GM18870 (cell line): ENCODE results near the gene SRPK3.

Source experiments
- ATAC-seq: cut with Tn5 transposase; IDR thresholded peaks from one replicate; pipeline ENCODE4 v1.9.1; 2021; ENCODE audit warnings: moderate library complexity; ENCODE audit not compliant: unreplicated experiment

SRPK3 gene

GRCh38 chrX:153769158-153769864, 11.5 kb upstream of the SRPK3 start:
- no peak for ATAC-seq

GRCh38 chrX:153769865-153770600, 10.8 kb upstream of the SRPK3 start:
- no peak for ATAC-seq

- no peak for ATAC-seq
Measured at GRCh38 chrX:153770601-153771414, 10.0 kb upstream of the SRPK3 start.

- no peak for ATAC-seq
Measured at GRCh38 chrX:153771415-153772315, 9.2 kb upstream of the SRPK3 start.

- no peak for ATAC-seq
Measured at GRCh38 chrX:153772316-153773217, 8.3 kb upstream of the SRPK3 start.

GRCh38 chrX:153773218-153773611, 7.6 kb upstream of the SRPK3 start:
- no peak for ATAC-seq

GRCh38 chrX:153773741-153774575, 6.9 kb upstream of the SRPK3 start:
- ATAC-seq: no peak

GRCh38 chrX:153774576-153775292, 6.1 kb upstream of the SRPK3 start:
- no peak for ATAC-seq

- no peak for ATAC-seq
Measured at GRCh38 chrX:153775293-153776119, 5.3 kb upstream of the SRPK3 start.

GRCh38 chrX:153776120-153776599, 4.7 kb upstream of the SRPK3 start:
- no peak for ATAC-seq

- no peak for ATAC-seq
Measured at GRCh38 chrX:153776611-153777045, 4.2 kb upstream of the SRPK3 start.

- no peak for ATAC-seq
Measured at GRCh38 chrX:153777261-153778090, 3.4 kb upstream of the SRPK3 start.

GRCh38 chrX:153778181-153778580, 2.7 kb upstream of the SRPK3 start:
- ATAC-seq: no peak

- ATAC-seq: no peak
Measured at GRCh38 chrX:153778684-153779101, 2.1 kb upstream of the SRPK3 start.

GRCh38 chrX:153779891-153780677, 757 bp upstream of the SRPK3 start:
- no peak for ATAC-seq
